TTC549 (cell line): ENCODE results near the gene ADAD2.
A peak's percentile ranks its signal among the peaks of the same experiment; 100 is the strongest.

Experiments used
- FAIRE-seq: peaks from 2 replicates; lab custom pipeline; 2012; peaks lifted over from hg19 to GRCh38; lab: Jason Lieb, UNC

ADAD2 gene

GRCh38 chr16:84177741-84178073 lies 13.2 kb upstream of the ADAD2 start:
- FAIRE-seq = no peak

GRCh38 chr16:84178146-84178765 lies 12.7 kb upstream of the ADAD2 start:
- FAIRE-seq = no peak

DNA sequence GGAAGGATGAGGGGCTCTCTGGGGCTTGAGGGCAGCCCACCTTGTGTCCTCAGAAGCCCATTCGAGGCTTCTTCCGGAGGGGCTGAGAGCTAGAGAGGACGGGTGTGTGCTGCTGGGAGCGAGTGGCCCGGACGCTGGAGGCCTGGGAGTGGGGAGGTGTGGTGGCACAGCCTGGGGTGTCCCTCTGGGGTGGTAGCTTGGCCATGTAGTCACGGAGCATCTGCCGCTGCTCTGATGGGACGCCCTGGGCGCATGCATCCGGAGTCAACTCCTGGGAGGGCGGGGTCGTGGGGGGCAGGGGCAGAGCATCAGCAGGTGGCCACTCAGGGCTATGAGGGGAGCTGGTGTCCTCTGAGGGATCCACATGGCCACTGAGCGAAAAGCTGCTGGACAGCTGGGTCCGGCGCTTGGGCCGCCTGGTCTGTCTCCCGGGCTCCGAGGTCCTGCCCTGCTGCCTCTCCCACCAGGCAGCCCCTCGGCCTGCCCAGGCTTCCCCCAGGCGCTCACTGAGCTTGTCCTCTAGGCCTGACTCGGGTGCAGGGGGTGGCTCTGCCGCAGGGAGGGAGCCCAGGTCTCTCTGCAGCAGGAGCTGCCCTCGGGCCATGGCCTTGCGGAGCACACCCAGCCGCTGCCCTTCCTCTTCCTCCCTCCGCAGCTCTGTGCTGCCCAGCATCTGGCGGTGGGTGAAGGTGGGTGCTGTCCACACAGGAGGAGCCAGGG lies 11.9 kb upstream of the ADAD2 start:
- no peak for FAIRE-seq

DNA sequence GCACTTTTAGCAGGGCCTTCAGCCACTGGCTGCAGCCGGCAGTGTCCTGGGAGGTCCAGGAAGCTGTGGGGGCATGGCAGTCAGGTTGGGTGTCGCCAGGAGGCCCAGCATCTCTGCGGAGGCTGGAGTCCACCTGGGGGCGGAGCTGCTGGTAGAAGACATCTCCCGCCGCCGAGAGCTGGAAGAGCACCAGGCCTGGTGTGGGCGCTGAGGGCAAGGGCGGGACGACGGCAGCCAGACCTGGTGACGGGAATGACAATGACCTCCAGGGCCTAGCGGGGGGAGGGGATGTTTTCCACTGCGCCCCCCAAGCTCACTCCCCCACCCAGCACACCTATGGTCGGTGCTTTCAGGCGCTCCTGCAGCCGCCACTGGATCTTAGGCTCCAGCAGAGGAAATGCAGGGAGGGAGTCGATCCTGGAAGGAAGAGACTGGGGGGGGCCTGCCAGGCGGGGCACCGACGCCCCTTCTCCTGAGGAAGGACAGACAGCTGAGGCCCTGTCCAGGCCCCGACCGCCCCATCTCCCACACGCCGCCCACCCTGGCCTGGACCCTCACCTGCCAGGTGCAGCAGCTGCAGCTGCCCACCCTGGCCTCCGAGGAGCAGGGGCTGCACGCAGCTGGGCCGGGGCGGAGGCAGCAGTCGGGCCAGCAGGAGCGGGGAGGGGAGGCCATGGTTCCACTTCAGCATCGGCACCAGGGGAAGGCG lies 11.2 kb upstream of the ADAD2 start:
- no peak for FAIRE-seq

GRCh38 chr16:84180519-84181140 lies 10.3 kb upstream of the ADAD2 start:
- no peak for FAIRE-seq

GRCh38 chr16:84181144-84181915 lies 9.6 kb upstream of the ADAD2 start:
- FAIRE-seq = no peak

- FAIRE-seq = no peak
Observed at GRCh38 chr16:84182104-84182503, 8.9 kb upstream of the ADAD2 start.

- no peak for FAIRE-seq
Observed at GRCh38 chr16:84182680-84183571, 8.0 kb upstream of the ADAD2 start.

- FAIRE-seq = no peak
Observed at GRCh38 chr16:84183572-84183875, 7.4 kb upstream of the ADAD2 start.

DNA sequence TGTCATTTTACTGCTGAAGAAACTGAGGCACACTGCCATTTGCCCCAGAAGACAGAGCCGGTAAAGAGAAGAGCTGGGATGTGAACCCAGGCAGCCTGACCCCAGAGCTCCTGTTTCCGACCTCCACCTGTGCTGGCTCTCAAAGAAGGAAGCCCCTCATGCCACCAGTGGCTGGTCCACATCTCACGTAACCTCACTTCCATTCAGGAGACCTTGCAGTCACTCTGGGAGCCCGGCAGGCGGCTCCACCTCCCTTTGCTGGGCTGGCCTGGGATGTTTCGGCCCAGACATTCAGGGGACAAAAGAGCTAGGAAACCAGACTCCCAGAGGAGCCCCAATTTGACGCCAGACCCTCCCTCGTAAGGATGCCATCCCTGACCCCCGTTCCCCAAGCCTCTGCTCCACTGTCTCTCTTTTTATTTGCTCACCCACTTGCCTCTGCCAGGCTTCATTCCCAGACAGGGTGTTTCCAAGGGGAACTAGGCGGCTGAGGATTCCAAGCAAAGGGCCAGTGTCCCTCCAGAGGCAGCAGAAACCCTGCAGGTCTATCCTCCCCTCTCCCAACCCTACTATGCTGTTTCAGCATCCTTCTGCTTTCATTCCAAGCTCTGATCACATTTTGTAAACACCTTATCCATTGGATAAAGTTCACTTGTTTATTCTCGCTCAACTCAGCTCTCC lies 6.9 kb upstream of the ADAD2 start:
- FAIRE-seq = no peak

DNA sequence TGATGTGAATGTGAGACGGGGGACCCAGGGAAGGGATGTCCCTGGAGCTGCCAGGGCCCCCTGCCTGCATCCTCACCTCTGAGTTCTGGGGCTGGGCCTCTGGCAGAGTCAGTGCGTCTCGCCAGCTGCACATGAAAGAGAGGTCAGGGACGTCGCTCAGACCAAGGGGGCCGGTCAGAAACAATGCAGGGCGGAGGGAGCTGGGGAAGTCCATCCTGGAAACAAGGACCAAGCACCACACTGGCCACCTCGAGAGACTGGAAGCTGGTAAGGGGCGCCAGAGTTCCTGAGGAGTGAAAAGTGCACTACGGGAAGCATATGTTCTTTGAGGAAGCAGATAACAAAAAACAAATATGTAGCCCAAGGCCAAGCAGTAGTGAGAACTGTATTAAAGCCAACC lies 6.2 kb upstream of the ADAD2 start:
- no peak for FAIRE-seq

DNA sequence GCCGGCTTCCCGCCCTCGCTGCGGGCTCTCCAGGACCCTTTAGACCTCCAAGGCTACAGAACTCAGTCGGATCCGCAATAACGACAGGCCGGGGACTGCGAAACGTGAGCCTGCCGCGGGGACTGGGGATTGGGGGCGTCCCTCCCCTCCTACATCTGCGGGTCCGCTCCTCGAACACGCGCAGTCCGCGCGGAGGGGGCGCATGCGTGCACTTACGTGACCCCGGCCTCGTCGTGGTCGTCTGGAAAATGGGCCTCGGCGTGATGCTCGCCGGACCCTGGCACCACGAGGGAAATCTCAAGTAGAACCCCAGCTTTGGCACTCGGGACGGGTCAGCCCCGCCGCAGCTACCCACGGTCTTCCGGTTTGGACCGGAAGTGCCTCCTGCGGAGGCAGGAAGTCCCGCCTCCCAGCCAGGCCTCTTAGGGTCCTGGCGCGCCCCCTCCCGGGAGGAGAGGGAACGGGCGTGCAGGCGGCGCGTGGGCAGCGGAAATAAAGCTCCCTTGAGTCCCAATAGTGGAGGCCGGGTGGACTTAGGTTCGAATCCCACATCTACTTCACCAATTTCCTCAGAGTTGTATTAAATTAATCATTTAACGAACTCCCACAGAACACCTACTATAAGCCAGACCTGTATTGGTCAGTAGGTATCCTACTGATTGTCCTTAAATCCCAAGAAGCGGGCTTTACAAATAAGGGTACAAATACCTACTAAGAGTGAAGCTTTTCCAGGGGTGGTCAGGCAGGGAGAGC lies 4.1 kb upstream of the ADAD2 start, which contains the start of gene TAF1C:
TAF1C (minus strand) TSS at position 373 of the 753 bp plus-strand sequence. CDS start 2,069 bp downstream, outside the sequence.
- FAIRE-seq = peak; percentile 43

DNA sequence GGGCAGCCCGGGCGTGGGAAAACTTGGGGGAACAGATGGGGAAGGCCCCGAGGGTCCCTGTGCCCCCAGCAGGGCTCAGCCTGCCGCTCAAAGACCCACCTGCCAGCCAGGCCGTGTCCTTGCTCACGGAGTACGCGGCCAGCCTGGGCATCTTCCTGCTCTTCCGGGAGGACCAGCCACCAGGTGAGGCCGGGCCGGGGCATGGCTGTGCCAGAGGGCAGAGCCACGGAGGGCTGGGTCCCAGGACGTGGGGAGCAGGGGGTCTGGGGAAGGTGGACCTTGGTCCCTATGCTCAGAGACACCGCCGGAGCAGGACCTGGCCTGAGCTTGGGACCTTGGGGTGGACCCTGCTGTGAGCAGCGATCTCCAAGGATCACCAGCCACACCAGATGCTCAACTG lies 509 bp downstream of the ADAD2 start:
- FAIRE-seq = no peak

GRCh38 chr16:84193480-84193879 lies 2.5 kb downstream of the ADAD2 start:
- FAIRE-seq = no peak

- no peak for FAIRE-seq
Observed at GRCh38 chr16:84194018-84194417, 3.1 kb downstream of the ADAD2 start.

GRCh38 chr16:84194470-84195200 lies 3.7 kb downstream of the ADAD2 start:
- no peak for FAIRE-seq

DNA sequence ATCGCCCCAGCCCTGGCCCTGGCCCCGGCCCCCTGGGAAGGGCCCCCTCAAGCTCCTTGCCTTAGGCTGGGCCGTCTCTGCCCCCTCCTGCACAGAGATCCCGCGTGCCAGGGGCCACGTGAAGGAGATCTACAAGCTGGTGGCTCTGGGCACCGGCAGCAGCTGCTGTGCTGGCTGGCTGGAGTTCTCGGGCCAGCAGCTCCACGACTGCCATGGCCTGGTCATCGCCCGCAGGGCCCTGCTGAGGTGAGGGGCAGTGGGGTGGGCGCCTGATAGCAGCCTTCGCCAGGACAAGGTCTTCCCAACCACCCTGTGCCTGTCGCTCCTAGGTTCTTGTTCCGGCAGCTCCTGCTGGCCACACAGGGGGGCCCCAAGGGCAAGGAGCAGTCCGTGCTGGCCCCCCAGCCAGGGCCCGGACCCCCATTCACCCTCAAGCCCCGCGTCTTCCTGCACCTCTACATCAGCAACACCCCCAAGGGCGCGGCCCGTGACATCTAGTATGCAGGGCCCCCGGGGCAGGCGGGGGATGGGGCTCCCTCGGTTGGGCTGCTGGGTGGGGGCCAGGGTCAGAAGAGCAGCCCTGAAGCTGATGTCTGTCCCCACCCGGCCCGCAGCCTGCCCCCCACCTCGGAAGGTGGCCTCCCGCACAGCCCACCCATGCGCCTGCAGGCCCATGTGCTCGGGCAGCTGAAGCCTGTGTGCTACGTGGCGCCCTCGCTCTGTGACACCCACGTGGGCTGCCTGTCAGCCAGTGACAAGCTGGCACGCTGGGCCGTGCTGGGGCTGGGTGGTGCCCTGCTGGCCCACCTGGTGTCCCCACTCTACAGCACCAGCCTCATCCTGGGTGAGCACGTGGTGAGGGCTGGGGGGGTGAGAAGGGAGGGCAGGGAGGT lies 4.5 kb downstream of the ADAD2 start:
- no peak for FAIRE-seq

DNA sequence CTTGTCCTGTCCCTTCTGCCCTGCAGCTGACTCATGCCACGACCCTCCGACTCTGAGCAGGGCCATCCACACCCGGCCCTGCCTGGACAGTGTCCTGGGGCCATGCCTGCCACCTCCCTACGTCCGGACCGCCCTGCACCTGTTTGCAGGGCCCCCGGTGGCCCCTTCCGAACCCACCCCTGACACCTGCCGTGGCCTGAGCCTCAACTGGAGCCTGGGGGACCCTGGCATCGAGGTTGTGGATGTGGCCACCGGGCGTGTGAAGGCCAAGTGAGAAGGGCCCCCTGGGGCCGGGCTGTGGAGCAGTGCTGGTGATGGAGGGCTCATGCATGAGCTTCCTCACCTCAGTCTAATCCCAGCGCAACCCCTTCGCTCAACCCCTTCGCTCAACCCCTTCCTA lies 5.1 kb downstream of the ADAD2 start:
- no peak for FAIRE-seq
